Naive thymus-derived CD4-positive, alpha-beta T cell (primary cell): ENCODE data around the gene MTERF4. TPM values are rescaled to one million over a fixed set of nuclear protein-coding genes. Genes with fewer than 3 reads are reported as not detected.

Experiments used
- ATAC-seq: fragments of 150-1000 bp; cut with Tn5 transposase; 2 replicates; pipeline ENCODE4 v1.10.0; 2021; ENCODE audit warnings: mild to moderate bottlenecking, moderate library complexity
- CTCF ChIA-PET: fragments of 350-600 bp; sonication (Branson Sonifier 250); formaldehyde crosslinking; loops from one replicate; lab custom pipeline; 2021; ENCODE audit warnings: antibody characterized with exemption; lab: Charles Lee
- POLR2A ChIA-PET: fragments of 350-600 bp; sonication (Branson Sonifier 250); formaldehyde crosslinking; loops from one replicate; lab custom pipeline; 2021; ENCODE audit warnings: antibody characterized with exemption, inconsistent platforms; lab: Charles Lee
- DNase-seq, 9 donors: peaks; one replicate each; pipeline versions ENCODE4 v3.0.0 to v3.0.0-alpha.2; 2020 to 2022; ENCODE audit warnings: mixed read lengths in 1 of 9
- H3K27ac ChIP-seq: one replicate; pipeline ENCODE4 v1.7.0; 2013; ENCODE audit warnings: mild to moderate bottlenecking, low read depth, low read length, moderate library complexity
- H3K27me3 ChIP-seq, 2 donors: one replicate each; pipeline ENCODE4 v1.7.0; 2013; ENCODE audit warnings: low read length in 2 of 2, mild to moderate bottlenecking in 2 of 2, moderate library complexity in 2 of 2; ENCODE audit not compliant: control insufficient read depth in 2 of 2, insufficient read depth in 2 of 2
- H3K36me3 ChIP-seq, 3 experiments: 1 replicate in 2 of 3; 2 replicates in 1 of 3; pipeline ENCODE4 v1.7.0; 2013; ENCODE audit warnings: low read length in 3 of 3, mild to moderate bottlenecking in 3 of 3, moderate library complexity in 1 of 3; ENCODE audit not compliant: insufficient read depth in 3 of 3, control insufficient read depth in 2 of 3
- H3K4me1 ChIP-seq, 2 donors: one replicate each; pipeline ENCODE4 v1.7.0; 2013; ENCODE audit warnings: low read length in 2 of 2, mild to moderate bottlenecking in 2 of 2, moderate library complexity in 1 of 2; ENCODE audit not compliant: control insufficient read depth in 2 of 2, insufficient read depth in 2 of 2
- H3K4me3 ChIP-seq: 2 replicates; pipeline ENCODE4 v1.7.0; 2013; ENCODE audit warnings: mild to moderate bottlenecking, low read length
- H3K9me3 ChIP-seq, 3 experiments: 1 replicate in 2 of 3; 2 replicates in 1 of 3; pipeline ENCODE4 v1.7.0; 2013; ENCODE audit warnings: low read length in 3 of 3; ENCODE audit not compliant: control insufficient read depth in 2 of 3
- H3K27ac Mint-ChIP-seq, 9 donors: one replicate each; pipeline ENCODE4 v1.8.0; 2020 to 2022; ENCODE audit warnings: mixed read lengths in 9 of 9, mild to moderate bottlenecking in 8 of 9, moderate library complexity in 5 of 9, inconsistent platforms in 2 of 9
- H3K27me3 Mint-ChIP-seq, 5 donors: one replicate each; pipeline ENCODE4 v1.8.0; 2021 to 2022; ENCODE audit warnings: mixed read lengths in 5 of 5, mild to moderate bottlenecking in 1 of 5
- H3K36me3 Mint-ChIP-seq, 5 donors: one replicate each; pipeline ENCODE4 v1.8.0; 2020 to 2022; ENCODE audit warnings: mixed read lengths in 5 of 5, mild to moderate bottlenecking in 3 of 5, inconsistent platforms in 1 of 5
- H3K4me1 Mint-ChIP-seq, 7 donors: one replicate each; pipeline ENCODE4 v1.8.0; 2020 to 2022; ENCODE audit warnings: mixed read lengths in 7 of 7, mild to moderate bottlenecking in 3 of 7, inconsistent platforms in 1 of 7
- H3K4me3 Mint-ChIP-seq, 10 donors: one replicate each; pipeline ENCODE4 v1.8.0; 2020 to 2022; ENCODE audit warnings: mild to moderate bottlenecking in 10 of 10, mixed read lengths in 10 of 10, moderate library complexity in 6 of 10, inconsistent platforms in 2 of 10
- H3K9me3 Mint-ChIP-seq, 11 donors: one replicate each; pipeline ENCODE4 v1.8.0; 2020 to 2022; ENCODE audit warnings: mixed read lengths in 11 of 11, mild to moderate bottlenecking in 4 of 11, inconsistent platforms in 1 of 11, moderate library complexity in 1 of 11
- intact Hi-C, 2 donors: fragments of 100-400 bp; cut with micrococcal nuclease; formaldehyde crosslinking; loops; one replicate each; pipeline ENCODE4 v1.15.1; 2023
- polyA plus RNA-seq, 2 donors: library from polyadenylated mRNA; unstranded; fragments of 300-500 nt; fragmentation: Illumina TruSeq; gene quantifications; one replicate each; pipeline ENCODE4 v1.2.3, GENCODE V29; 2021
- total RNA-seq, 6 experiments: library from RNA in 5 of 6; stranded (reverse) in 5 of 6; gene quantifications; 1 replicate in 5 of 6; 2 replicates in 1 of 6; pipeline ENCODE4 v1.2.3 and lab custom pipeline; 2021 to 2026

The MTERF4 gene
- total and polyA plus RNA-seq, 7 experiments from 2014 or later, result 45.3 to 214 (median 82.3) TPM

DNA sequence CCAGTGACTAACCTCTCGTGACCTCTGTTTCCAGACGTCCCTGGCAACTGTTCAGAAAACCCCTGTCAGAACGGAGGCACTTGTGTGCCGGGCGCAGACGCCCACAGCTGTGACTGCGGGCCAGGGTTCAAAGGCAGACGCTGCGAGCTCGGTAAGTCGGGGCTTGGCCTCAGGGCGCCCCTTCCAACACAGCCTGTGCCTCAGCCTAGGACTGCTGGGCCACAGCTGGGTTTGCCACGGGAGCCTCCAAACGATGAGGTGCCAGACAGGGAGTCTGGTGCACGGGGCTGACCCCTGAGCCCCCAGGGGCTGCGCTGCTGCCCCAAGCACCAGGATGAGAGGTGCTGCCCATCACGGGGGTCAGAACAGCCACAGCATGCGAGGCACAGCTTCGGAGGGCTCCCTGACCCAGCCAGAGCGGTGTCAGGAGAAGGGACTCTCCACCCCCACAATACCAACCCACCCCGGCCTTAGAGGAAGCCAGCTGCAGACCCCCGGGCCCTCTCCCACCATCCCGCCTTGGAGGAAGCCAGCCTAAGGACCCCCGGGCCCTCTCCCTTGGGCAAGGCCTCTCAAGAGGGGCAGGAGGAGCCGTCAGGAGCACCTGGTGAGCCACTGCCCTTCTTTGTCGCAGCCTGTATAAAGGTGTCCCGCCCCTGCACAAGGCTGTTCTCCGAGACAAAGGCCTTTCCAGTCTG lies 20.3 kb downstream of the MTERF4 start:
- peaks cover 6 to 13% (median 10%) of the 10 kb centered on the region in 3 experiments for H3K36me3 ChIP-seq
- no peaks in the 10 kb centered on the region for H3K9me3 ChIP-seq
- DNase-seq (no peak), ATAC-seq (no peak)
- no peak overlapping the region for H3K4me3 Mint-ChIP-seq
- H3K4me1 Mint-ChIP-seq, result peaks cover 0 to 36% (median 28%) of the 10 kb centered on the region in 7 donors
- peaks cover 0 to 19% (median 7%) of the 10 kb centered on the region in 11 donors for H3K9me3 Mint-ChIP-seq
- intact Hi-C loops, result no loop called here
- POLR2A ChIA-PET, result interaction anchor here (0.7 to 1.4 kb wide), 5 partner anchors 12 to 233 kb away, joined by 3 to 7 read pairs (median 3); partner anchors contain the start of gene PPP1R7
- CTCF ChIA-PET, result interaction anchor here (0.6 to 1.1 kb wide), 3 partner anchors 23 to 69 kb away, joined by 3 read pairs; no protein-coding TSS in a partner anchor
- no peaks in the 10 kb centered on the region for H3K27me3 Mint-ChIP-seq
- H3K36me3 Mint-ChIP-seq, result peaks cover 7 to 29% (median 23%) of the 10 kb centered on the region in 5 donors
- H3K4me1 ChIP-seq, result no peaks in the 10 kb centered on the region
- H3K4me3 ChIP-seq, result no peak overlapping the region
- H3K27ac Mint-ChIP-seq, result peak overlapping the region in 7 of 9 donors; percentile 65 to 89 (median 80)
- no peak overlapping the region for H3K27ac ChIP-seq
- no peaks in the 10 kb centered on the region for H3K27me3 ChIP-seq

DNA sequence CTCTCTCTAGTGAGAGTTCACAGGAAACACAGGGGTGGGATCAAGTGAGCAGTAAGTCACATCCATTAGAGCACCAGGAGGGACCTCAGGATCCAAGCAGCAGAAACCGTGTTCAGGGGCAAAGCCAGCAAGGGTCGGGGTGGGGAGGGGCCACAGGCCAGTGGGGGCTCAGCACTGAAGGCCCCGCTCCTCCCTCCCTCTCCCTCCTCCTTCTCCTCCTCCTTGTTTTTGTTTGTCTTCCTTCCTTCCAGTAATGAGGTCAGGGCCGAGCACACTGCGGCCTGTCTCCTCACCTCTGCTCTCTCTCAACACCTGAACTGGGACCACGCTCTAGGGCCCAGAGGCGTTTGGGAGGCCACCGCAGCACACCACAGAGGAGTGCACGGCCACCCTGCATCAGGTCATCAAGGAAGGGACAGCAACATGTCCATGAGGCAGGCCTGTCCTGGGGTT lies 20.9 kb downstream of the MTERF4 start:
- H3K4me1 Mint-ChIP-seq, result peaks cover 0 to 36% (median 25%) of the 10 kb centered on the region in 7 donors
- CTCF ChIA-PET, result interaction anchor here (0.6 kb wide), 1 partner anchor 24 kb away, joined by 3 read pairs; no protein-coding TSS in a partner anchor
- H3K27me3 Mint-ChIP-seq, result no peaks in the 10 kb centered on the region
- H3K27ac Mint-ChIP-seq, result peak overlapping the region in 8 of 9 donors; percentile 9 to 84 (median 74)
- peaks cover under 1 to 7% (median 5%) of the 10 kb centered on the region in 3 experiments for H3K36me3 ChIP-seq
- no peaks in the 10 kb centered on the region for H3K4me1 ChIP-seq
- no peak overlapping the region for H3K4me3 Mint-ChIP-seq
- no peaks in the 10 kb centered on the region for H3K27me3 ChIP-seq
- DNase-seq, result no peak
- ATAC-seq, result no peak
- intact Hi-C loops, result no loop called here
- H3K9me3 Mint-ChIP-seq, result peaks cover 0 to 16% (median 7%) of the 10 kb centered on the region in 11 donors
- POLR2A ChIA-PET, result interaction anchor here (0.7 to 1.4 kb wide), 5 partner anchors 12 to 234 kb away, joined by 3 to 5 read pairs (median 3); partner anchors contain the start of genes PASK and PPP1R7
- peaks cover 2 to 24% (median 17%) of the 10 kb centered on the region in 5 donors for H3K36me3 Mint-ChIP-seq
- peak overlapping the region; percentile 37 for H3K27ac ChIP-seq
- no peaks in the 10 kb centered on the region for H3K9me3 ChIP-seq
- H3K4me3 ChIP-seq, result no peak overlapping the region

DNA sequence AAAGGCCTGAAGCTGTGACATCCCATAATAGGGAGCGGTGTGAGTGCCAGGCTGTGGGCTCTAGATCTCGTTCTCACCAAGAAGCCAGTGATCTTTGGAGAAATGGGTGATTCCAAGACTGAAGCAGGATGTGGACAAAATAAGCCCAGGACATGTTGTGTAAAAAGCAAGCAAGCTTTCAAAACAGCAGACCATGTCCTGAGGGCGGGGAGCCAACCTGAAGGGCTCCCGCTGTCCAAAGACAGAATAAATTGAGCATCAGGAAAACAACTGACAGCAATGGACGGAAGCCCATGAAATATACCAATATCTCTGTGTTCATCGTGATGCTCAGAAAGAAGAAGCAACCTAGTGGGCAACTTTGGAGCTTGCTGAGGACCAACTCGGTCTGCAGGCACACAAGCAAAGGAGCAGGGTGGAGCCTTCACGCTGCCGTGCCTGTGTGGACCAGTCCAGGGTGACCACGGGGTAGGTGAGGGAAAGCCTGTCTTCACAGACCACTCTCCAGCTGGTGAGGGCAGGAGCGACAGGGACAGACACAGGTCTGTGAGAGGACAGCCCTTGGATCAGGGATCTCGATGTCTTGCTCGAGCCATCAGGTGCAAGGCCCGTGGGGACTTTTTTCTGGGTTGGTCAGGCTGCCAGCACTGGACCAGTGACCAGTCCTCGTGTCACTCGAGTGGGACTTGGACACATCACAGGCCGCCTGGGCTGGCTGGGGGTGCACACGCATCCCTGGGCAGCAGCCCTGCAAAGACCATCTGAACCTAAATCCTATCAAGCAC lies 21.5 kb downstream of the MTERF4 start:
- ATAC-seq (no peak), DNase-seq (no peak)
- Histone ChIP-seq H3K9me3 (no peaks in the 10 kb centered on the region), H3K27ac (no peak overlapping the region), H3K27me3 (no peaks in the 10 kb centered on the region), H3K4me1 (no peaks in the 10 kb centered on the region), H3K4me3 (no peak overlapping the region), H3K36me3 (peaks cover 0 to 4% (median 3%) of the 10 kb centered on the region in 3 experiments)
- ChIA-PET POLR2A (interaction anchor here (0.5 to 1.4 kb wide), 6 partner anchors 11 to 1152 kb away, joined by 3 to 5 read pairs (median 4); partner anchors contain the start of gene PASK), CTCF (no interaction called here)
- intact Hi-C loops, result no loop called here
- no peaks in the 10 kb centered on the region for H3K27me3 Mint-ChIP-seq
- peaks cover 0 to 12% (median 7%) of the 10 kb centered on the region in 11 donors for H3K9me3 Mint-ChIP-seq
- H3K4me3 Mint-ChIP-seq, result no peak overlapping the region
- H3K36me3 Mint-ChIP-seq, result peaks cover 0 to 19% (median 15%) of the 10 kb centered on the region in 5 donors
- peaks cover 0 to 39% (median 23%) of the 10 kb centered on the region in 7 donors for H3K4me1 Mint-ChIP-seq
- peak overlapping the region in 7 of 9 donors; percentile 9 to 84 (median 80) for H3K27ac Mint-ChIP-seq

DNA sequence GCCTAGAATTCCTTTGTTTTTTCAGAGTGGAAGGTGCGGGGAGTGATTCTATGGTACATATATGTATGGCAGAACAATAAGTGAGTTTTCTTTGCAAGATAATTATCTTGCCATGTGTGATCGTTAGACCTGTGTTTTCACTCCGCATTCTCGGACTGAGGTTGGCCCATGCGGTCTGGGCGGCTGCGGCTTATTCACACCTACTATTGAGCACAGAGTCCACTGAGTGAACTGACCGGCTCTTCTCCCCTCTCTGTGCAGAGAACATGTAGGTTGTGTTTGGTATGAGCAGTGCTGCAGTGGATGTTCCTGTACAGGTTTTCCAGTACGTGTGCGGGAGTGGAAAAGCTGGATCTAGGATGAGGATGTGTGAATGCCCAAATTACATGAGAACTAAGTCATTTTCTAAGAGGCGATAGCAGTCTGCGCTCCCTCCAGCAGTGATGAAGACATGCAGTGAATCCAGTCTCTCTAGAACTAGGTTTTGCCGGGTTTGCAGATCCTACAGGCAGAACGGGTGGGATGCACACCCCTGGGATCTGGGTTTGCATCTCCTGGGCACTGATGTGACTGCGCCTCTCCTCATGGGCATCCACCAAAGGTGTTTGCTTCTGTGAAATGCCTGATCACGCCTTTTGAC lies 27.1 kb downstream of the MTERF4 start:
- Mint-ChIP-seq H3K27ac (peak overlapping the region in 1 of 9 donors; percentile 34), H3K4me3 (no peak overlapping the region), H3K27me3 (no peaks in the 10 kb centered on the region), H3K4me1 (peaks cover 0 to 21% (median 14%) of the 10 kb centered on the region in 7 donors), H3K36me3 (peaks cover 0 to 12% (median 3%) of the 10 kb centered on the region in 5 donors), H3K9me3 (no peaks in the 10 kb centered on the region)
- no peak overlapping the region for H3K27ac ChIP-seq
- H3K36me3 ChIP-seq, result peaks cover 0 to 23% (median 4%) of the 10 kb centered on the region in 3 experiments
- intact Hi-C loops, result loop anchor here (5.0 to 10.0 kb wide), 3 partner anchors 60 to 142 kb away; no protein-coding TSS in a partner anchor
- no peaks in the 10 kb centered on the region for H3K9me3 ChIP-seq
- no peak for ATAC-seq
- H3K4me3 ChIP-seq, result no peak overlapping the region
- DNase-seq, result no peak
- ChIA-PET POLR2A (no interaction called here), CTCF (no interaction called here)
- H3K4me1 ChIP-seq, result no peaks in the 10 kb centered on the region
- no peaks in the 10 kb centered on the region for H3K27me3 ChIP-seq

DNA sequence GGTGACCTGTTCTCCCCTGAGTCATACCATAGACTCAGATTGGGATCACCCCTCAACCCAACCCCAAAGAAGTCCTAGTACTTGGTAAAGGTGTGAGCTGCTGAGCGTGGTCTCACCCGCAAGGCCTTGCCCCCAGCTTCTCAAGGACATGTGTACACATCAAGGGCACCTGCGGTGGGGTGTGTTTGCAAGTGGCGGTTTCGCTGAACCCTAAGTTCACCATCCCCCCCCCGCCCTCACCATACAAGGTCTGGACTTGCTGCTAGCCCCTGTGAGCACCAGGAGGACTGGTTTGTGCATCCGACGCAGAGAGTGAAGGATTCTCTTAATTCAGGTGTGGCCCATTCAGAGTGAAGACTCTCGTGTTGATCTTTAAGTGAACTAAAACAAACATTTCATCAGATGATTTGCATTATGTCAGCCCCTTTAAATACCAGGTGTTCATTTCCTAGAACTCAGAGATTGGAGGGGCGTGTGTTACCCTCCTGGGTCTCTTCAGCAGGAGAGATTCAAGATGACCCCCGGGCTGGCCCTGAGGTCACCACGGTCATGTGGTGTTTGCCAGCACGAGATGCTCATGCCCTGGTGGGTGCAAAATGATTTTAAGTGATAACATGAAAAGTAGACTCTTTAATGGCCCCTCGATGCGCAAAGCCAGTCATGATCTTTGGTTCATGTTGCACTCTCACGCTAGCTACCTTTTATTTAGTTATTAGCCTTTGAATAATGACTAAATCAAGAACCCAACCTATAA lies 27.8 kb downstream of the MTERF4 start:
- DNase-seq (no peak), ATAC-seq (no peak)
- ChIA-PET POLR2A (interaction anchor here (1.3 to 1.7 kb wide), 2 partner anchors 12 to 16 kb away, joined by 3 to 5 read pairs; no protein-coding TSS in a partner anchor), CTCF (no interaction called here)
- H3K27me3 ChIP-seq, result no peaks in the 10 kb centered on the region
- H3K4me1 ChIP-seq, result no peaks in the 10 kb centered on the region
- Mint-ChIP-seq H3K4me1 (peaks cover 0 to 17% (median 14%) of the 10 kb centered on the region in 7 donors), H3K9me3 (no peaks in the 10 kb centered on the region), H3K27me3 (no peaks in the 10 kb centered on the region), H3K4me3 (no peak overlapping the region), H3K27ac (peak overlapping the region in 2 of 9 donors; percentile 55 to 58), H3K36me3 (peaks cover 0 to 12% (median 3%) of the 10 kb centered on the region in 5 donors)
- H3K4me3 ChIP-seq, result no peak overlapping the region
- H3K27ac ChIP-seq, result no peak overlapping the region
- no peaks in the 10 kb centered on the region for H3K9me3 ChIP-seq
- H3K36me3 ChIP-seq, result peaks cover 0 to 23% (median 4%) of the 10 kb centered on the region in 3 experiments
- intact Hi-C loops, result loop anchor here in 1 of 2 donors (10.0 kb wide), 1 partner anchor 59 kb away; no protein-coding TSS in a partner anchor
